BJ (cell line): ENCODE measurements around the gene PDE4D. TPM values are rescaled to one million over a fixed set of nuclear protein-coding genes. Genes with fewer than 3 reads are reported as not detected.
"Not testable (repeated sequence)": the region's sequence is repeated elsewhere in the genome, so short reads cannot be mapped to it uniquely, and the experiment has no call there.

ENCODE experiments used
- CTCF ChIA-PET: fragments of 350-600 bp; formaldehyde crosslinking; extraction: SDS; loops from one replicate; lab custom pipeline; 2021; ENCODE audit warnings: antibody characterized with exemption, inconsistent platforms; lab: Yijun Ruan, JAX
- POLR2A ChIA-PET: fragments of 300-600 bp; sonication (Branson Sonifier 250); formaldehyde crosslinking; extraction: SDS; loops from one replicate; lab custom pipeline; 2021; ENCODE audit warnings: antibody characterized with exemption; lab: Charles Lee
- DNase-seq: peaks from one replicate; pipeline ENCODE4 v3.0.0-alpha.2; 2011; ENCODE audit warnings: low read depth
- H3K27me3 ChIP-seq: 2 replicates; pipeline ENCODE4 v1.6.0; 2011; ENCODE audit warnings: low read length; ENCODE audit not compliant: control insufficient read depth, insufficient read depth
- H3K36me3 ChIP-seq: 2 replicates; pipeline ENCODE4 v1.5.1; 2011; ENCODE audit warnings: low read length; ENCODE audit not compliant: control insufficient read depth, insufficient read depth
- H3K4me3 ChIP-seq: 2 replicates; pipeline ENCODE4 v1.5.1; 2011; ENCODE audit warnings: low read depth, mild to moderate bottlenecking, control low read depth, low read length
- polyA plus RNA-seq: library from polyadenylated mRNA; depleted of rRNA; stranded (reverse); fragments of >200 nt; gene quantifications from 2 replicates; pipeline ENCODE4 v1.2.3, GENCODE V29; 2011
- TF ChIP-seq, protein P1 (sequence below): IDR thresholded peaks from 2 replicates; pipeline ENCODE4 v1.5.1; 2011; ENCODE audit warnings: low read depth, mild to moderate bottlenecking, control low read depth, inconsistent platforms, low read length, moderate library complexity; ENCODE audit not compliant: insufficient read depth

Gene PDE4D
- polyA plus RNA-seq, 1 experiment = 2.8 TPM

DNA sequence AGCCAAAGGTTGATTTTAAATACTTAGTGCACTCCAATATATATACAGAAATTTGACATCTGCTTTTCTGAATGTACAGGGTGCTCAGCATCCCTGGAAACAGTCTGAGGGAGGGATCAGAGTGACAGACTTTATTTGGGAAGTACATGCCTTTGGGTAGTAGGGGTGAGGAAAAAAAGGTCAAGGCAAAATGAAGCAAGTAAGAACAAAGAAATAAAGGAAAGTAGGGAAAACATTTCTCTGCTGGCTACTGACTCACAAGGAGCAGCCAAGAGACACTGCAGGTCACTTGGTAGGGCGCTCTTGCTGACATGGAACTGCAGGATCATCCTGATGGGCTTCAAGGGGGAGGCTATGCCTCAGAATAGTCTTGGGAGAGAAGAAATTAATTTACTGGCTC is 929.7 kb downstream of the PDE4D start:
- ChIA-PET CTCF (no interaction called here), POLR2A (no interaction called here)
- Histone ChIP-seq H3K4me3 (no peak overlapping the region), H3K27me3 (peaks cover 2% of the 10 kb centered on the region), H3K36me3 (no peaks in the 10 kb centered on the region)
- TF ChIP-seq, protein P1, sequence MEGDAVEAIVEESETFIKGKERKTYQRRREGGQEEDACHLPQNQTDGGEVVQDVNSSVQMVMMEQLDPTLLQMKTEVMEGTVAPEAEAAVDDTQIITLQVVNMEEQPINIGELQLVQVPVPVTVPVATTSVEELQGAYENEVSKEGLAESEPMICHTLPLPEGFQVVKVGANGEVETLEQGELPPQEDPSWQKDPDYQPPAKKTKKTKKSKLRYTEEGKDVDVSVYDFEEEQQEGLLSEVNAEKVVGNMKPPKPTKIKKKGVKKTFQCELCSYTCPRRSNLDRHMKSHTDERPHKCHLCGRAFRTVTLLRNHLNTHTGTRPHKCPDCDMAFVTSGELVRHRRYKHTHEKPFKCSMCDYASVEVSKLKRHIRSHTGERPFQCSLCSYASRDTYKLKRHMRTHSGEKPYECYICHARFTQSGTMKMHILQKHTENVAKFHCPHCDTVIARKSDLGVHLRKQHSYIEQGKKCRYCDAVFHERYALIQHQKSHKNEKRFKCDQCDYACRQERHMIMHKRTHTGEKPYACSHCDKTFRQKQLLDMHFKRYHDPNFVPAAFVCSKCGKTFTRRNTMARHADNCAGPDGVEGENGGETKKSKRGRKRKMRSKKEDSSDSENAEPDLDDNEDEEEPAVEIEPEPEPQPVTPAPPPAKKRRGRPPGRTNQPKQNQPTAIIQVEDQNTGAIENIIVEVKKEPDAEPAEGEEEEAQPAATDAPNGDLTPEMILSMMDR = no peak
- DNase-seq = no peak

DNA sequence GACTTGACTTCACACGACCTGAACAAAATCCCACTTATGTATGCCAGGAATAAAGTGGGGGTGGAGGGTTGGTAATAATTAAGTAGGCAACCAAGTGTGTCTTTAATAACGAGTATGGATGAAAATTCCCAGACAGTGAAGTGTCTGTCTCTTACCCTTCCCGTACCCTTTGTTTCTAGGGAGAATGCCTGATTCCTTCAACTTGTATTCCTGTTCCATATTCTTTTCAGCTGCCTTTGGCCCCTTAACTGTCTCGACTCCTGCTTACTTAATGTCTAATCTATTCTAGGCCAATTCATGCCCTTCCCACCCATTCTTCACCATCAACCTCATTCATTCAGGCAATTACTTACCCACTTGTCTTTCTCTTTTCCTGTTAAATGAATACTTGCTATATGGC is 930.2 kb downstream of the PDE4D start:
- Histone ChIP-seq H3K27me3 (peaks cover 2% of the 10 kb centered on the region), H3K4me3 (no peak overlapping the region), H3K36me3 (no peaks in the 10 kb centered on the region)
- TF ChIP-seq, protein P1 = no peak
- POLR2A ChIA-PET = no interaction called here
- no peak for DNase-seq
- CTCF ChIA-PET = no interaction called here

DNA sequence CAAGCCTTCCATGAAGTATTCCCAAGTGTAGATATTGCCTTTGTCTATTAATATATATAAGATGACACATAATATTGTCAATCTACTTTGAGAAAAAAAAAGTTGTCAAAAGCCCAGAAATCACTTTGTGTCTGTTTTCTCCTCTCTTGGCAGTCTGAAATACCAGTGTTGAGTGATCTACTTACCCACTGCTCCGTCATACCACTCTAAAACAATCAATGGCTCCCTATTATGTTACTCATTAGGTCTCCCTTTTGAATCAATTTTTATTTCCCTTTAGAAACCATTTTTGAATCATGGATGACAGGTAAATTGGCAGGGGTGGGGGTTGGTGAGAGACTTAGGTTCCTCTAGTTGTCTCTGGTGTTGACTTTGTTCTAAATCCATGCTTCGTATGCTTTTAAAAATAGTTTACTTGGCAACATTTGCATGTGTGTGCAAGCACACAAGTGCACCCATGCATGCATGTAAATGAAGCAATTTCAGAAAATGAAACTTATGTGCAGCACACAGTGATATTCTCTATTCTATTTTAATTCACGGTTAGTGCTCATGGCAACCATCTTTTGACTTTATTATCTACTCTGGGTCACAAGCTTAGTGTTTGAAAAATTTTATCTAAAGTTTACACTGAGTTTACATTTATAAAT is 931.8 kb downstream of the PDE4D start:
- TF ChIP-seq, protein P1 = no peak
- Histone ChIP-seq H3K36me3 (no peaks in the 10 kb centered on the region), H3K4me3 (no peak overlapping the region), H3K27me3 (peaks cover 2% of the 10 kb centered on the region; the same call in 1 of the 2 replicates)
- no peak for DNase-seq
- POLR2A ChIA-PET = no interaction called here
- CTCF ChIA-PET = no interaction called here

GRCh38 chr5:58958701-58959100 is 934.8 kb downstream of the PDE4D start:
- H3K4me3 ChIP-seq = no peak overlapping the region
- TF ChIP-seq, protein P1 = no peak
- H3K36me3 ChIP-seq = no peaks in the 10 kb centered on the region
- H3K27me3 ChIP-seq = no peaks in the 10 kb centered on the region
- ChIA-PET CTCF (interaction anchor here (1.4 kb wide), 1 partner anchor 215 kb away, joined by 3 read pairs; no protein-coding TSS in a partner anchor), POLR2A (no interaction called here)
- DNase-seq = no peak

- H3K4me3 ChIP-seq, DNase-seq, H3K27me3 ChIP-seq, POLR2A ChIA-PET, H3K36me3 ChIP-seq, CTCF ChIA-PET: not testable (repeated sequence)
These were observed 940.3 kb downstream of the PDE4D start for GRCh38 chr5:58953218-58953617.

DNA sequence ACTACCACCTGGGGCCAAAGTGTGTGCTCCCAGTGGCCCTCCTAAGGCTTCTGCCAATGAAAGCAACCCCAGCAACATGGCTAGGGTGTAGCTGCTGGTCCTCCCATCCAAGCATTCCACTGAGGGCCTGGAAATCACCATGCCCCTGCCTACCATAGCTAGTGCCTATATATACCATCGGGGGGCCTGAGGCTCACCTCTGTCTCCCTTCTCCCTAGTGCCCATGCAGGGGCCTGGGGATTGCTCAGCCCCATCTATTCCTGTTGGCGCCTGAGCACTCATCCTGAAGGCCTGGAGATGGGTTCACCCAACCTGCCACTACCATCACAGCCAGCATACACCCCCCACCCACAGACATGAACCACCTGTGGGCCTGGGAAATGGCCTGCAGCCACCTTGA is 943.3 kb downstream of the PDE4D start:
- TF ChIP-seq, protein P1 = no peak
- Histone ChIP-seq H3K27me3 (no peaks in the 10 kb centered on the region), H3K4me3 (no peak overlapping the region), H3K36me3 (no peaks in the 10 kb centered on the region)
- ChIA-PET CTCF (no interaction called here), POLR2A (no interaction called here)
- DNase-seq = no peak
